Measurements from ENCODE around the gene PRKCD. TPM values are rescaled to one million over a fixed set of nuclear protein-coding genes. Genes with fewer than 3 reads are reported as not detected.

Gene PRKCD
- total and polyA plus RNA-seq, 11 donors, result 5.3 to 44.5 (median 11.6) TPM

GRCh38 chr3:53159156-53160060 lies 1.6 kb upstream of the PRKCD start:
- DNase-seq (peak in 3 of 5 donors; percentile 42 to 53 (median 50)), ATAC-seq (peak in 2 of 4 donors; percentile 5 to 33)
- Histone ChIP-seq H3K27me3 (peaks cover 0 to 11% (median 0%) of the 10 kb centered on the region in 9 donors), H3K27ac (peak overlapping the region in 5 of 12 donors; percentile 4 to 89 (median 24)), H3K36me3 (no peaks in the 10 kb centered on the region), H3K9me3 (no peaks in the 10 kb centered on the region), H3K4me3 (no peak overlapping the region), H3K4me1 (peaks cover 5 to 65% (median 24%) of the 10 kb centered on the region in 12 donors)
- intact Hi-C loops (cut with DNase I), result loop anchor here in 6 of 10 donors (1.0 to 5.0 kb wide), 4 partner anchors 25 to 37 kb away; partner anchors contain the start of gene RFT1 (in 3 of the 6)
- TF ChIP-seq POLR2A (IDR thresholded peaks at IDR 0.05) (no peak), CTCF (IDR thresholded peaks at IDR 0.05) (peak in 2 of 12 donors; percentile 7 to 19)
- 56 to 67% (median 63%) methylated on average over 8 to 9 of the region's 9 CpGs for WGBS, 4 donors

- no peaks in the 10 kb centered on the region for H3K9me3 ChIP-seq
- peak overlapping the region; percentile 39 to 98 (median 88) for H3K4me3 ChIP-seq
- TF ChIP-seq POLR2A (IDR thresholded peaks at IDR 0.05) (no peak), CTCF (IDR thresholded peaks at IDR 0.05) (peak in 1 of 12 donors; percentile 26)
- 26 to 31% (median 28%) methylated on average over 4 of the region's 4 CpGs for WGBS, 4 donors
- peak overlapping the region in 11 of 12 donors; percentile 50 to 92 (median 82) for H3K27ac ChIP-seq
- no peak for ATAC-seq
- peaks cover 5 to 58% (median 23%) of the 10 kb centered on the region in 12 donors for H3K4me1 ChIP-seq
- intact Hi-C loops (cut with DNase I), result loop anchor here in 6 of 10 donors (1.0 to 5.0 kb wide), 4 partner anchors 26 to 38 kb away; partner anchors contain the start of gene RFT1 (in 2 of the 6)
- DNase-seq, result no peak
- peaks cover 0 to 11% (median 0%) of the 10 kb centered on the region in 9 donors for H3K27me3 ChIP-seq
- no peaks in the 10 kb centered on the region for H3K36me3 ChIP-seq
Measured at GRCh38 chr3:53160061-53160659, 849 bp upstream of the PRKCD start.

GRCh38 chr3:53161450-53161819 lies 426 bp downstream of the PRKCD start:
- Histone ChIP-seq H3K9me3 (no peaks in the 10 kb centered on the region), H3K27ac (peak overlapping the region in 11 of 12 donors; percentile 50 to 92 (median 84)), H3K27me3 (peaks cover 0 to 4% (median 0%) of the 10 kb centered on the region in 9 donors), H3K36me3 (no peaks in the 10 kb centered on the region), H3K4me1 (peaks cover 6 to 68% (median 25%) of the 10 kb centered on the region in 12 donors), H3K4me3 (peak overlapping the region; percentile 39 to 98 (median 88))
- no peak for ATAC-seq
- peak; percentile 25 to 76 (median 51) for DNase-seq
- intact Hi-C loops (cut with DNase I), result loop anchor here in 5 of 10 donors (2.0 to 5.0 kb wide), 3 partner anchors 31 to 39 kb away; partner anchors contain the start of gene RFT1 (in 2 of the 5)
- TF ChIP-seq POLR2A (IDR thresholded peaks at IDR 0.05), result no peak
- TF ChIP-seq CTCF (IDR thresholded peaks at IDR 0.05), result no peak
- WGBS, 4 donors, result 0 to 1% (median 0%) methylated on average over 26 to 41 of the region's 41 CpGs
